ENCODE measurements around the gene IGDCC3. TPM values are rescaled to one million over a fixed set of nuclear protein-coding genes. Genes with fewer than 3 reads are reported as not detected.

IGDCC3 gene
- total RNA-seq, 1 donor from 2014 or later: 0.27 TPM

GRCh38 chr15:65318870-65319356, 58.9 kb downstream of the IGDCC3 start:
- peaks cover 5% of the 10 kb centered on the region for H3K4me1 Mint-ChIP-seq (ENCODE audit: low read depth)
- no peaks in the 10 kb centered on the region for H3K9me3 Mint-ChIP-seq (ENCODE audit: low read depth)
- H3K4me3 Mint-ChIP-seq (ENCODE audit: unreplicated experiment): no peak overlapping the region
- no peaks in the 10 kb centered on the region for H3K36me3 Mint-ChIP-seq (ENCODE audit: low read depth)
- DNase-seq (ENCODE audit: low spot score): no peak
- H3K27ac Mint-ChIP-seq (ENCODE audit: unreplicated experiment): no peak overlapping the region
- peak; percentile 91 for TF ChIP-seq CTCF (IDR thresholded peaks at IDR 0.05)
- peaks cover 4% of the 10 kb centered on the region for H3K27me3 Mint-ChIP-seq (ENCODE audit: low read depth)

GRCh38 chr15:65312400-65312916, 65.3 kb downstream of the IGDCC3 start:
- Mint-ChIP-seq H3K27me3 (ENCODE audit: low read depth) (peaks cover 6% of the 10 kb centered on the region), H3K36me3 (ENCODE audit: low read depth) (no peaks in the 10 kb centered on the region), H3K9me3 (ENCODE audit: low read depth) (no peaks in the 10 kb centered on the region), H3K4me1 (ENCODE audit: low read depth) (no peaks in the 10 kb centered on the region), H3K27ac (ENCODE audit: unreplicated experiment) (no peak overlapping the region), H3K4me3 (ENCODE audit: unreplicated experiment) (no peak overlapping the region)
- no peak for TF ChIP-seq CTCF (IDR thresholded peaks at IDR 0.05)
- peak; percentile 9 for DNase-seq (ENCODE audit: low spot score)

GRCh38 chr15:65311760-65312159, 66.0 kb downstream of the IGDCC3 start:
- no peaks in the 10 kb centered on the region for H3K4me1 Mint-ChIP-seq (ENCODE audit: low read depth)
- no peak for TF ChIP-seq CTCF (IDR thresholded peaks at IDR 0.05)
- H3K9me3 Mint-ChIP-seq (ENCODE audit: low read depth): no peaks in the 10 kb centered on the region
- no peaks in the 10 kb centered on the region for H3K36me3 Mint-ChIP-seq (ENCODE audit: low read depth)
- no peak overlapping the region for H3K4me3 Mint-ChIP-seq (ENCODE audit: unreplicated experiment)
- no peak overlapping the region for H3K27ac Mint-ChIP-seq (ENCODE audit: unreplicated experiment)
- H3K27me3 Mint-ChIP-seq (ENCODE audit: low read depth): peaks cover 6% of the 10 kb centered on the region
- DNase-seq (ENCODE audit: low spot score): peak; percentile 36

- H3K4me1 Mint-ChIP-seq (ENCODE audit: low read depth): peaks cover 9% of the 10 kb centered on the region
- peak; percentile 42 for DNase-seq (ENCODE audit: low spot score)
- H3K36me3 Mint-ChIP-seq (ENCODE audit: low read depth): no peaks in the 10 kb centered on the region
- no peaks in the 10 kb centered on the region for H3K9me3 Mint-ChIP-seq (ENCODE audit: low read depth)
- H3K27me3 Mint-ChIP-seq (ENCODE audit: low read depth): peaks cover 6% of the 10 kb centered on the region
- no peak for TF ChIP-seq CTCF (IDR thresholded peaks at IDR 0.05)
- no peak overlapping the region for H3K27ac Mint-ChIP-seq (ENCODE audit: unreplicated experiment)
- H3K4me3 Mint-ChIP-seq (ENCODE audit: unreplicated experiment): no peak overlapping the region
These were observed 67.2 kb downstream of the IGDCC3 start for GRCh38 chr15:65310431-65311137.

- Mint-ChIP-seq H3K36me3 (ENCODE audit: low read depth) (no peaks in the 10 kb centered on the region), H3K27ac (ENCODE audit: unreplicated experiment) (no peak overlapping the region), H3K4me3 (ENCODE audit: unreplicated experiment) (no peak overlapping the region), H3K4me1 (ENCODE audit: low read depth) (peaks cover 12% of the 10 kb centered on the region), H3K9me3 (ENCODE audit: low read depth) (no peaks in the 10 kb centered on the region), H3K27me3 (ENCODE audit: low read depth) (peaks cover 4% of the 10 kb centered on the region)
- peak; percentile 13 for DNase-seq (ENCODE audit: low spot score)
- TF ChIP-seq CTCF (IDR thresholded peaks at IDR 0.05): no peak
These were observed 67.9 kb downstream of the IGDCC3 start for GRCh38 chr15:65309882-65310418.

Data from chondrocyte (in vitro differentiated cells).